Thyroid gland (tissue), 4 donors: ENCODE measurements around the gene GPR3.

Experiments
- POLR2A ChIP-seq, 2 donors: fragments of 450-650 bp; IDR thresholded peaks; one replicate each; pipeline ENCODE4 v1.6.1; 2017; ENCODE audit warnings: antibody characterized with exemption in 2 of 2, mild to moderate bottlenecking in 2 of 2, moderate library complexity in 1 of 2
- TF ChIP-seq, protein P1 (sequence below), 6 experiments: fragments of 200-600 bp in 3 of 6; fragments of 450-650 bp in 3 of 6; sonication (generic) in 3 of 6; IDR thresholded peaks; one replicate each; pipeline ENCODE4 v1.5.1; 2016 to 2019; ENCODE audit warnings: antibody characterized with exemption in 6 of 6, mild to moderate bottlenecking in 2 of 6, inconsistent platforms in 1 of 6, moderate library complexity in 1 of 6

- TF ChIP-seq, protein P1, sequence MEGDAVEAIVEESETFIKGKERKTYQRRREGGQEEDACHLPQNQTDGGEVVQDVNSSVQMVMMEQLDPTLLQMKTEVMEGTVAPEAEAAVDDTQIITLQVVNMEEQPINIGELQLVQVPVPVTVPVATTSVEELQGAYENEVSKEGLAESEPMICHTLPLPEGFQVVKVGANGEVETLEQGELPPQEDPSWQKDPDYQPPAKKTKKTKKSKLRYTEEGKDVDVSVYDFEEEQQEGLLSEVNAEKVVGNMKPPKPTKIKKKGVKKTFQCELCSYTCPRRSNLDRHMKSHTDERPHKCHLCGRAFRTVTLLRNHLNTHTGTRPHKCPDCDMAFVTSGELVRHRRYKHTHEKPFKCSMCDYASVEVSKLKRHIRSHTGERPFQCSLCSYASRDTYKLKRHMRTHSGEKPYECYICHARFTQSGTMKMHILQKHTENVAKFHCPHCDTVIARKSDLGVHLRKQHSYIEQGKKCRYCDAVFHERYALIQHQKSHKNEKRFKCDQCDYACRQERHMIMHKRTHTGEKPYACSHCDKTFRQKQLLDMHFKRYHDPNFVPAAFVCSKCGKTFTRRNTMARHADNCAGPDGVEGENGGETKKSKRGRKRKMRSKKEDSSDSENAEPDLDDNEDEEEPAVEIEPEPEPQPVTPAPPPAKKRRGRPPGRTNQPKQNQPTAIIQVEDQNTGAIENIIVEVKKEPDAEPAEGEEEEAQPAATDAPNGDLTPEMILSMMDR (IDR thresholded peaks at IDR 0.05), result no peak
- TF ChIP-seq POLR2A (IDR thresholded peaks at IDR 0.05), result no peak
These were observed 28.4 kb upstream of the GPR3 start for GRCh38 chr1:27363766-27364695.
